Measurements from ENCODE around the gene PLA2G4F.

GRCh38 chr15:42153874-42154211 lies 2.6 kb downstream of the PLA2G4F start:
- TF ChIP-seq CTCF (IDR thresholded peaks at IDR 0.05; ENCODE audit: borderline replicate concordance, extremely low read depth, low read length, poor library complexity, severe bottlenecking) = no peak
- TF ChIP-seq EZH2 (IDR thresholded peaks at IDR 0.05; ENCODE audit: borderline replicate concordance, low read depth, low read length, severe bottlenecking) = no peak

Data from DND-41 (cell line).